Stimulated activated naive B cell treated with anti-CD40 and anti-IgM and Interleukin-4, amounts not matched to agents 10 μg/mL and 1 μg/mL and 100 μg/mL, for 72 hours (primary cell): ENCODE measurements around the gene DLX3.
"Not testable (repeated sequence)": the region's sequence is repeated elsewhere in the genome, so short reads cannot be mapped to it uniquely, and the experiment has no call there.

Experiments used
- ATAC-seq, 2 donors: fragments of 150-1000 bp; cut with Tn5 transposase; replicated peaks; 2 replicates each; pipeline ENCODE4 v1.10.0; 2021; ENCODE audit warnings: moderate library complexity in 1 of 2
- DNase-seq: peaks from one replicate; pipeline ENCODE4 v3.0.0; 2021
- H3K27ac Mint-ChIP-seq: one replicate; pipeline ENCODE4 v1.8.0; 2022; ENCODE audit warnings: mild to moderate bottlenecking, mixed read lengths
- H3K27me3 Mint-ChIP-seq, 2 donors: one replicate each; pipeline ENCODE4 v1.8.0; 2022; ENCODE audit warnings: mixed read lengths in 2 of 2
- H3K36me3 Mint-ChIP-seq, 2 donors: one replicate each; pipeline ENCODE4 v1.8.0; 2022; ENCODE audit warnings: mixed read lengths in 2 of 2, mild to moderate bottlenecking in 1 of 2
- H3K4me1 Mint-ChIP-seq, 2 donors: one replicate each; pipeline ENCODE4 v1.8.0; 2022; ENCODE audit warnings: mixed read lengths in 2 of 2, mild to moderate bottlenecking in 1 of 2
- H3K4me3 Mint-ChIP-seq, 2 donors: one replicate each; pipeline ENCODE4 v1.8.0; 2022; ENCODE audit warnings: mild to moderate bottlenecking in 2 of 2, mixed read lengths in 2 of 2, moderate library complexity in 1 of 2
- H3K9me3 Mint-ChIP-seq, 2 donors: one replicate each; pipeline ENCODE4 v1.8.0; 2022; ENCODE audit warnings: mixed read lengths in 2 of 2, mild to moderate bottlenecking in 1 of 2

Gene DLX3

GRCh38 chr17:49995055-49995738 lies at the start of gene DLX3:
Gene DLX3, minus strand, starts transcription at chr17:49995224. Its CDS starts 226 bp downstream, at chr17:49994998.
- Mint-ChIP-seq H3K4me3 (peak within 1 kb of the TSS; percentile 82 to 87), H3K4me1 (peaks cover 24 to 36% of the 10 kb centered on the region in 2 donors), H3K27me3 (peaks cover 82 to 88% of the 10 kb centered on the region in 2 donors), H3K36me3 (peaks cover 0 to 3% of the 10 kb centered on the region in 2 donors), H3K9me3 (no peaks in the 10 kb centered on the region), H3K27ac (peak within 1 kb of the TSS; percentile 74)
- no peak for DNase-seq
- no peak for ATAC-seq

GRCh38 chr17:50044483-50044882 lies 49.5 kb upstream of the DLX3 start:
- Mint-ChIP-seq H3K27me3 (peaks cover 52 to 69% of the 10 kb centered on the region in 2 donors), H3K27ac (no peak overlapping the region), H3K4me1 (no peaks in the 10 kb centered on the region), H3K4me3 (no peak overlapping the region), H3K36me3 (no peaks in the 10 kb centered on the region), H3K9me3 (no peaks in the 10 kb centered on the region)
- ATAC-seq (no peak), DNase-seq (no peak)

- H3K4me3 Mint-ChIP-seq, result no peak overlapping the region
- DNase-seq, result no peak
- H3K9me3 Mint-ChIP-seq, result no peaks in the 10 kb centered on the region
- peaks cover 48 to 62% of the 10 kb centered on the region in 2 donors for H3K27me3 Mint-ChIP-seq
- H3K36me3 Mint-ChIP-seq, result no peaks in the 10 kb centered on the region
- H3K27ac Mint-ChIP-seq, result no peak overlapping the region
- no peaks in the 10 kb centered on the region for H3K4me1 Mint-ChIP-seq
- no peak for ATAC-seq
Measured at GRCh38 chr17:50043290-50044148, 48.5 kb upstream of the DLX3 start.

GRCh38 chr17:50042211-50042610 lies 47.2 kb upstream of the DLX3 start:
- ATAC-seq (no peak), DNase-seq (no peak)
- Mint-ChIP-seq H3K9me3 (no peaks in the 10 kb centered on the region), H3K27ac (no peak overlapping the region), H3K27me3 (peaks cover 40 to 51% of the 10 kb centered on the region in 2 donors), H3K4me1 (no peaks in the 10 kb centered on the region), H3K36me3 (no peaks in the 10 kb centered on the region), H3K4me3 (no peak overlapping the region)

GRCh38 chr17:50040496-50040895 lies 45.5 kb upstream of the DLX3 start:
- ATAC-seq, result not testable (repeated sequence)

GRCh38 chr17:50039058-50039457 lies 44.0 kb upstream of the DLX3 start:
- ATAC-seq (no peak), DNase-seq (no peak)
- Mint-ChIP-seq H3K9me3 (no peaks in the 10 kb centered on the region), H3K4me1 (no peaks in the 10 kb centered on the region), H3K4me3 (no peak overlapping the region), H3K27ac (no peak overlapping the region), H3K27me3 (peaks cover 38 to 50% of the 10 kb centered on the region in 2 donors), H3K36me3 (no peaks in the 10 kb centered on the region)

More at GRCh38 chr17:50040496-50040895, 45.5 kb upstream of the DLX3 start:
- not testable (repeated sequence) for H3K36me3 Mint-ChIP-seq, DNase-seq, H3K4me3 Mint-ChIP-seq, H3K9me3 Mint-ChIP-seq, H3K4me1 Mint-ChIP-seq, H3K27ac Mint-ChIP-seq
- peaks cover 40 to 44% of the 10 kb centered on the region in 2 donors for H3K27me3 Mint-ChIP-seq

- Mint-ChIP-seq H3K36me3 (no peaks in the 10 kb centered on the region), H3K9me3 (no peaks in the 10 kb centered on the region)
- no peak for ATAC-seq
Measured at GRCh38 chr17:50037321-50038107, 42.5 kb upstream of the DLX3 start.

GRCh38 chr17:50036455-50037261 lies 41.6 kb upstream of the DLX3 start:
- no peaks in the 10 kb centered on the region for H3K36me3 Mint-ChIP-seq
- H3K4me3 Mint-ChIP-seq, result no peak overlapping the region
- no peaks in the 10 kb centered on the region for H3K4me1 Mint-ChIP-seq
- no peaks in the 10 kb centered on the region for H3K9me3 Mint-ChIP-seq
- ATAC-seq (no peak), DNase-seq (no peak)
- H3K27me3 Mint-ChIP-seq, result peaks cover 35 to 38% of the 10 kb centered on the region in 2 donors
- H3K27ac Mint-ChIP-seq, result no peak overlapping the region

More at GRCh38 chr17:50037321-50038107, 42.5 kb upstream of the DLX3 start:
- Mint-ChIP-seq H3K4me1 (no peaks in the 10 kb centered on the region), H3K27me3 (peaks cover 35 to 44% of the 10 kb centered on the region in 2 donors), H3K4me3 (no peak overlapping the region), H3K27ac (no peak overlapping the region)
- DNase-seq, result no peak

- no peaks in the 10 kb centered on the region for H3K4me1 Mint-ChIP-seq
- H3K4me3 Mint-ChIP-seq, result no peak overlapping the region
- no peaks in the 10 kb centered on the region for H3K36me3 Mint-ChIP-seq
- ATAC-seq (no peak), DNase-seq (no peak)
- peaks cover 35 to 38% of the 10 kb centered on the region in 2 donors for H3K27me3 Mint-ChIP-seq
- no peaks in the 10 kb centered on the region for H3K9me3 Mint-ChIP-seq
- no peak overlapping the region for H3K27ac Mint-ChIP-seq
Measured at GRCh38 chr17:50035945-50036344, 40.9 kb upstream of the DLX3 start.

GRCh38 chr17:50035421-50035879 lies 40.4 kb upstream of the DLX3 start:
- no peak overlapping the region for H3K4me3 Mint-ChIP-seq
- peaks cover 37 to 40% of the 10 kb centered on the region in 2 donors for H3K27me3 Mint-ChIP-seq
- ATAC-seq, result no peak
- H3K4me1 Mint-ChIP-seq, result no peaks in the 10 kb centered on the region
- no peak for DNase-seq
- no peaks in the 10 kb centered on the region for H3K9me3 Mint-ChIP-seq
- H3K36me3 Mint-ChIP-seq, result no peaks in the 10 kb centered on the region
- no peak overlapping the region for H3K27ac Mint-ChIP-seq

GRCh38 chr17:50034498-50035364 lies 39.7 kb upstream of the DLX3 start:
- H3K27ac Mint-ChIP-seq, result no peak overlapping the region
- no peak overlapping the region for H3K4me3 Mint-ChIP-seq
- H3K9me3 Mint-ChIP-seq, result no peaks in the 10 kb centered on the region
- no peak for ATAC-seq
- no peaks in the 10 kb centered on the region for H3K36me3 Mint-ChIP-seq
- H3K27me3 Mint-ChIP-seq, result peaks cover 41 to 46% of the 10 kb centered on the region in 2 donors
- no peak for DNase-seq
- H3K4me1 Mint-ChIP-seq, result no peaks in the 10 kb centered on the region

- peaks cover 43 to 55% of the 10 kb centered on the region in 2 donors for H3K27me3 Mint-ChIP-seq
Measured at GRCh38 chr17:50033316-50033715, 38.3 kb upstream of the DLX3 start.

GRCh38 chr17:50029185-50029584 lies 34.2 kb upstream of the DLX3 start:
- Mint-ChIP-seq H3K9me3 (no peaks in the 10 kb centered on the region), H3K4me3 (no peak overlapping the region), H3K36me3 (no peaks in the 10 kb centered on the region), H3K27me3 (peaks cover 36 to 57% of the 10 kb centered on the region in 2 donors), H3K27ac (no peak overlapping the region), H3K4me1 (peaks cover 11 to 22% of the 10 kb centered on the region in 2 donors)
- ATAC-seq, result no peak
- no peak for DNase-seq

More at GRCh38 chr17:50033316-50033715, 38.3 kb upstream of the DLX3 start:
- Mint-ChIP-seq H3K4me3 (no peak overlapping the region), H3K36me3 (no peaks in the 10 kb centered on the region), H3K9me3 (no peaks in the 10 kb centered on the region), H3K27ac (no peak overlapping the region), H3K4me1 (peaks cover 3 to 5% of the 10 kb centered on the region in 2 donors)
- ATAC-seq (no peak), DNase-seq (no peak)
